ENCODE results near the gene PARP9.

- TF ChIP-seq CTCF (conservative IDR thresholded peaks at IDR 0.05; ENCODE audit: low read depth, low read length) = no peak
- no peak for TF ChIP-seq EZH2 (IDR thresholded peaks at IDR 0.05; ENCODE audit: low read length, unreplicated experiment)
Observed at GRCh38 chr3:122577409-122578031, 13.4 kb upstream of the PARP9 start, which contains the start of gene PARP15.

Data from PC-3 (cell line).